GM11168 (cell line): Measurements from ENCODE around the gene TRMT10B.
"Not testable (repeated sequence)": the region's sequence is repeated elsewhere in the genome, so short reads cannot be mapped to it uniquely, and the experiment has no call there.

Experiments
- in situ Hi-C: fragments of 300-500 bp; cut with MboI; formaldehyde crosslinking; loops from one replicate; pipeline ENCODE4 v1.12.0; 2022; ENCODE audit warnings: low sequenced_read_pairs; ENCODE audit not compliant: unreplicated experiment

Gene TRMT10B

DNA sequence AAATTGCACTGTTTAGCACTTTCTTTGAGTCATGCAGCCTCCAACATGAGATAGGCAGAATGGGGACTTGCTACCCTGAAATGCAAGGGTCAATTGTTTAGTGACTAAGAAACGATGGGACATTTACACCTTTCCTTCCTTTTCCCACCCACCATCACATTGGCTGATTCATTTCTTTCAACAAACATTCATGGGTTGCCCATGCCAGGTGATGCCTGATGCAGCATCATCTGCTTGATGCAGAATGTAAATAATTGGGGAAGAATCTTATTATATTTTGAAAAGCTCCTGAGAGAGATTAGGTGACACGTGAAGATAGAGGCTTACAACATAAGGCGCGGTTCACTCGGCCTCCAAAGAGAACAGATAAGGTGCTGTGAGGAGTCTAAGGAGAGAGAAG is 4.5 kb upstream of the TRMT10B start:
- in situ Hi-C loops: no loop called here

DNA sequence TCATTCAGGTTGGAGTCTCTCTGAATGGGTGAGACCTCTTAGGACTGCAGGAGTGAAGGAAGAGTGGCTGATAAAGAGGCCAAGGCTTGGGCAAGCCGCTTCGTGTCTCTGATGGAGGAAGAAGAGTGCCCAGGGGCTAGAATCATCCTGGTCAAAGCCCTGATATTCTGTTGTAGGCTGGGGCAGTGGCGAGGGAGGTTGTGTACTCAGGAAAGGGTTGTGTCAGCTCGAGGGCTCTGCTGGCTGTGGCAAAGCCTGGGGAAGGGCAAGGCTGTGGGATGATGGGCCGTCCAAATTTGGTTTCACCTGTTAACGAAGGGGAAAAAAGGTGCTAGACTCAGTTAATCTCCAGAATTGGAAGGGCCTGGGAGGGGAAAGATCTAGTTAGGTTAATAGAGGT is 2.4 kb upstream of the TRMT10B start:
- in situ Hi-C loops: no loop called here

DNA sequence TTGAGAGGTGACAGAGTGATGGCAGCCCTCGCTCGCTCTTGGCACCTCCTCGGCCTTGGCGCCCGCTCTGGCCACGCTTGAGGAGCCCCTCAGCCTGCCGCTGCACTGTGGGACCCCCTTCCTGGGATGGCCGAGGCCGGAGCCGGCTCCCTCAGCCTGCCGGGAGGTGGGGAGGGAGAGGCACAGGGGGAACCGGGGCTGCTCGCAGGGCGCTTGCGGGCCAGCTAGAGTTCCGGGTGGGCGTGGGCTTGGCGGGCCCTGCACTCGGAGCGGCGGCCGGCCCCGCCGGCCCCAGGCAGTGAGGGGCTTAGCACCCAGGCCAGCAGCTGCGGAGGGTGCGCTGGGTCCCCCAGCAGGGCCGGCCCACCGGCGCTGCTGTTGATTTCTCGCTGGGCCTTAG is 1.9 kb upstream of the TRMT10B start:
- in situ Hi-C loops: not testable (repeated sequence)

DNA sequence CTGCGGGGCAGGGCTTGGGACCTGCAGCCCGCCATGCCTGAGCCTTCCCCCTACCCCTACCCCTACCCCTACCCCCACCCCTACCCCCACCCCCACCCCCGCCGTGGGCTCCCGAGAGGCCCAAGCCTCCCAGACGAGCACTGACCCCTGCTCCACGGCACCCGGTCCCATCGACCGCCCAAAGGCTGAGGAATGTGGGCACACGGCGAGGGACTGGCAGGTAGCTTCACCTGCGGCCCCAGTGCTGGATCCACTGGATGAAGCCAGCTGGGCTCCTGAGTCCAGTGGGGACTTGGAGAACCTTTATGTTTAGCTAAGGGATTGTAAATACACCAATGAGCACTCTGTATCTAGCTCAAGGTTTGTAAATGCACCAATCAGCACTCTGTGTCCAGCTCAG is 1.5 kb upstream of the TRMT10B start:
- in situ Hi-C loops: not testable (repeated sequence)

DNA sequence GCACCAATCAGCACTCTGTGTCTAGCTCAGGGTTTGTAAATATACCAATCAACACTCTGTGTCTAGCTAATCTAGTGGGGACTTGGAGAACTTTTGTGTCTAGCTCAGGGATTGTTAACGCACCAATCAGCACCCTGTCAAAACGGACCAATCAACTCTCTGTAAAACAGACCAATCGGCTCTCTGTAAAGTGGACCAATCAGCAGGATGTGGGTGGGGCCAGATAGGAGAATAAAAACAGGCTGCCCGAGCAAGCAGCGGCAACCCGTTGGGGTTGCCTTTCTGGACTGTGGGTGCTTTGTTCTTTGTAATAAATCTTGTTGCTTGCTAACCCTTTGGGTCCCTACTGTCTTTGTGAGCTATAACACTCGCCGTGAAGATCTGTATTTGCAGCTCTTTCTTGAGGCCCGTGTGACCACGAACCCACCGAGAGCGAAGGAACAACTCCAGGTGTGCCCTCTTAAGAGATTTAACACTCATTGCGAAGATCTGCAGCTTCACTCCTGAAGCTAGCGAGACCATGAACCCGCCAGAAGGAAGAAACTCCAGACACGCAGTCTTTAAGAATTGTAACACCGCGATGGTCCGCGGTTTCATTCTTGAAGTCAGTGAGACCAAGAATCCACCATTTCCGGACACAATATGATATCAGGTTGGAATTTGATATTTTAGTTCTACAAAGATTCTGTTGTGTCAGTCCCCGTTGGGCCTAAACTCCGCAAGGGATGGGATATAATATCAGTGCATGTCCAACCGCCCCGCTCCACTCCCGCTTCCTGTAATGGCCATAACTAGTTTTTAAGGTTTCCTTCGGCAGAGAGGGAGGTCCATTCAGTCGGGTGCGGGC is 740 bp upstream of the TRMT10B start:
- in situ Hi-C loops: no loop called here

GRCh38 chr9:37758747-37759146 is 5.1 kb downstream of the TRMT10B start:
- in situ Hi-C loops: no loop called here

DNA sequence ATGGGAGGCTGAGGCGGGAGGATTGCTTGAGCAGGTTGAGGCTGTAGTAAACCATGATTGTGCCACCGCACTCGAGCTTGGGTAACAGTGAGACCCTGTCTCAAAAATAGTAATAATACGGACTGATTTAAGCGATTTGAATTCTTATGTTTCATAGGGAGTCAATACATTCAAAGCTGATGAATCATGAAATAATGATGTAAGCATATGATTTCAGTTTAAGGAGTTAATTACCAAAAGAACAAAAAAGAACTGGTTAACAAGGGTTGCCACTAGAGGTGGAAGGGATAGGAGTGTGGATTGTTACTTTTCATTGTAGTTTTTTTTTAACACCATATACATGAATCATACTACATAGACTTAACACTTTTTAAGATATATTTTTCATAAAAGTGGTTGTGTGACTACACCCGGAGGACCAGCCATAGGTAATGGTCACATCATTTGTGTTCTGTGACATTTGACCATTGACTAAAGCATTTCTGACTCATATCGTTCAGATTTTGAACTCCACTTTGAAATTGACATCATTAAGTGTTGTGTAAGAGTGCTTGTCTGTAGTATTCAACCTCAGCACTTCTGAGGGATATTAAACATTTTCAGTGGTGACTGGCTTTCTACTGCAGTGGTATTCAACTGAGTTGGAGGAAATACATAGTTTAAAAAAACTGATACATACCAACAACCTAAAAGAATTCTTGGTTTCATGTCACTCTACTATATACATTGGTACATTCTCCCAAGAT is 7.0 kb downstream of the TRMT10B start:
- in situ Hi-C loops: no loop called here

GRCh38 chr9:37761511-37761910 is 7.9 kb downstream of the TRMT10B start:
- in situ Hi-C loops: no loop called here

DNA sequence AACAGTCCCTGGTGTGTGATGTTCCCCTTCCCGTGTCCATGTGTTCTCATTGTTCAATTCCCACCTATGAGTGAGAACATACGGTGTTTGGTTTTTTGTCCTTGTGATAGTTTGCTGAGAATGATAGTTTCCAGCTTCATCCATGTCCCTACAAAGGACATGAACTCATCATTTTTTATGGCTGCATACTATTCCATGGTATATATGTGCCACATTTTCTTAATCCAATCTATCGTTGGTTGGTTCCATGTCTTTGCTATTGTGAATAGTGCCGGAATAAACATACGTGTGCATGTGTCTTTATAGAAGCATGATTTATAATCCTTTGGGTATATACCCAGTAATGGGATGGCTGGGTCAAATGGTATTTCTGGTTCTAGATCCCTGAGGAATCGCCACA is 11.7 kb downstream of the TRMT10B start:
- in situ Hi-C loops: not testable (repeated sequence)

GRCh38 chr9:37769306-37769705 is 15.7 kb downstream of the TRMT10B start:
- in situ Hi-C loops: no loop called here

DNA sequence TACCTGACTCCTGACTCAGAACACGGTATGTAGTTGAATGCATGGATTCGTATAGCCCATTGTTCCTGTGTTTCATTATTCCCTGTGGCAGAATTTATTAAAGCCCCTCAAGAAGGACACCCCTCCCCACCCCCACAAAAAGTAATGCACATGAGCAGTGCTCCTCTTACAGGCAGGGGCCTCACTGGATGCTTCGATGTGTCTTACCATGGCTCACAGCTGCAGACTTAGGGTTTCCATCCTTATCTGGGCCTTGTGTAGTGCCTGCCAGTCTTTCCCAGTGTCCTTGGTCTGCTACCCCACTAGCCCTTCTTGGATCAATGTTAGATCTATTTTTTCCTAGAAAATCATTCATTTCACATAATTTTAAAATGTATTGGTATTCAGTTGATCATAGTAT is 16.4 kb downstream of the TRMT10B start:
- in situ Hi-C loops: no loop called here

GRCh38 chr9:37775216-37775919 is 21.8 kb downstream of the TRMT10B start:
- in situ Hi-C loops: no loop called here

DNA sequence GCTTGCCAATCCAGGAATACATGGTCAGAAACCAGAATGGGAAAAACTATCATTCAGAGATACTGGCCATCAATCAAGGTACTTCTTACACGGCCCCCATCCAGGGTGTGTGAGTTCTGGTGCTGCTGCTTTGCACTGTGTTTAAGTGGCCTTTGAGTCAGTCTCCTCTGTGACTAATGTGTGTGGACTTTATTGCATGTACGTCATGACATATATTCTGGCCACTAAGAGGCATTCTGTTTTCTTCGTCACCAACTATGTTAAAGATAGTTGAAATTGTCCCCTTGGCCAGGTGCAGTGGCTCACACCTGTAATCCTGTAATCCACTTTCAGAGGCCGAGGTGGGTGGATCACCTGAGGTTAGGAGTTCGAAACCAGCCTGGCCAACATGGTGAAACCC is 22.7 kb downstream of the TRMT10B start:
- in situ Hi-C loops: no loop called here

DNA sequence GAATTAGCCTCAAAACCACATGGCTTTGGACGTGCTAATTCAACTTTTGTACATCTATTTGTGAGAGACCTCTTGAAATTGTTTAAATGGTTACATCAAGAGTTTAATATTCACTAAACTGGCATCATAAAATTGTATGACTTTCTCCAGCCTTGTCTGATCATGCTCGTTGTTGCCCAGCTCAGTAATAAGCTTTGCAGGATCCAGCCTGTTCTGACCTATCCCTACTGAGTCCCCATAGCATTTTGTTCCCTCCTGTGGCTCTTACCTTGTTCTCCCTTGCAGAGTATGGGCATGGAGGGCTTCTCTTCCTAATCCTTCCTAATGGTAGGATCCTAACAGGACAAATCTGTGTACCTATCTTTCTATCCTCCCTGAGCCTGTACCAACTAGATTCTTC is 24.9 kb downstream of the TRMT10B start:
- in situ Hi-C loops: no loop called here

DNA sequence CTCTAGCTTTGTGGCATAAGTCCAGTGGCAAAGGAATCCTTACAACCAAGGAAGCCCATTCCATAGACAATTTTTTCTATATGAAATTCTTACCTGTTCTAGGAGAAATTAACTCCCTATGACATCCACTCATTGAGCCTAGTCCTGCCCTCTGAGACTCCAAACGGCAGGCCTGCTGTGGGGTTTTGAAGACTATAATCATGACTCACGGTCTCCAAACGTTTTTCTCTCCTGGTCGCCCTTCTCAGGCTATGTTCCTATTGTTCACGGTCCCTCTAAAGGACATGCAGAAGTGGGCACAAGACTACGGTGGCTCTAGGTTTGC is 30.6 kb downstream of the TRMT10B start:
- in situ Hi-C loops: no loop called here

DNA sequence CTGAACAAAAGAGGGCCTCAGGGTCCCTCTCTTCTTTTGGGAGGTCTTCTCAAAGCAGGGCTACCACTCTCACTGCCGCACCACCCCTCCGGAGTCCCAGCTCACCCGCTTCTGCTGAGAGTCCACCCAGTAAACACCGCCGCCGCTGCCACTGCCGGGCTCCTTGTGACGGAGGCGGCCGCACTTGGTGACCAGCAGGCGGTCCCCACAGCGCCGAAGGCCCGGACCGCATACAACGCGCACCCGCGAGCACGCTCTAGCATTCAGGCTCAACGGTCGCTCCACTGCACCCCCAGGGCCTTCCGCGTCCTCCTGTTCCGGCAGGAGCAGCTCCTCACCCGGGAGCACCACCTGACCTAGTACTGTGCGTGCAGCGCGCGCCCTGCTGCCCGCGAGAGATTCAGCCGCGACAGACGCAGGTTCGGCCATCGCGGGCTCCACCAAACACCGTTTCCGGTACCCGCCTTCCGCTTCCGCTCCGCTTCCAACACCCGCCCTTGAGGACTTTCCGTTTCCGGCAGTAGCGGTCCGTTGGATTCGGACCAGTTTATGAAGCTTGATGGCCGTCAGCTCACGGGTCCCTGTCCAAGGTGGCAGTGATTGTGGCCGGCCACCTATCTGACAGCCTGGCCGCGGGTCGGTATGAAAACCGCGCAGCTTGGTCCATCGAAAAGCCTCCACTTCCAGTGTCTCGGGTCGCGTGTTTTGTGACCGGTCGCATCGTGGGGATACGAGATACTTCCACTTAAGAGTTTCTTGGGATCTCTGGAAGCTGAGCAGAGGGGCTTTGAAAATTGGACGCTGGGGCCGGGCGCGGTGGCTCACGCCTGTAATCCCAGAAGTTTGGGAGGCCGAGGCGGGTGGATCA is 31.2 kb downstream of the TRMT10B start, which contains the start of gene EXOSC3:
Gene EXOSC3, minus strand, starts transcription at position 449 of the 868 bp plus-strand sequence. Its CDS starts 20 bp downstream, at position 429.
- in situ Hi-C loops: no loop called here

GRCh38 chr9:37787059-37787458 is 33.5 kb downstream of the TRMT10B start:
- in situ Hi-C loops: no loop called here

GRCh38 chr9:37788332-37788731 is 34.7 kb downstream of the TRMT10B start:
- in situ Hi-C loops: no loop called here

GRCh38 chr9:37790096-37790495 is 36.5 kb downstream of the TRMT10B start:
- in situ Hi-C loops: no loop called here

DNA sequence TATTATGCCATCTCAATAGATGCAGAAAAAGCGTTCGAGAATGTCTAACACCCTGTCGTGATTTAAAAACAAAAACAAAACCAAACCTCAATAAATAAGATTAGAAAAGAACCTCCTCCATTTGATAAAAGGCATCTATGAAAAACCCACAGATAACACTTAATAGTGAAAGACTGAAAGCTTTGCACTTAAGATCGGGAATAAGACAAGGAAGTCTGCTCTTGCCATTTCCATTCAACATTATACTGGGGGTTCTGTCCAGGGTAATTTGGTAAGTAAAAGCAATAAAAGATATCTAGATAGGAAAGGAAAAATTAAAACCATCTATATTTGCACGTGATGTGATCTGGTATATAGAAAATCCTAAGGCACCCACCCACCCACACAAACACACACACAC is 38.5 kb downstream of the TRMT10B start:
- in situ Hi-C loops: no loop called here
